ENCODE results near the gene MACIR. TPM values are rescaled to one million over a fixed set of nuclear protein-coding genes. Genes with fewer than 3 reads are reported as not detected.

Gene MACIR
- total RNA-seq, 2 experiments from 2014 or later, result 6.3 to 7.4 TPM

- Mint-ChIP-seq H3K36me3 (ENCODE audit: low read depth) (peaks cover 12% of the 10 kb centered on the region), H3K9me3 (no peaks in the 10 kb centered on the region), H3K4me1 (peaks cover 14% of the 10 kb centered on the region), H3K4me3 (no peak overlapping the region), H3K27ac (no peak overlapping the region), H3K27me3 (no peaks in the 10 kb centered on the region)
- no peak for DNase-seq
- POLR2A ChIA-PET, result no interaction called here
- CTCF ChIA-PET, result interaction anchor here (1.1 kb wide), 1 partner anchor 18 kb away, joined by 3 read pairs; no protein-coding TSS in a partner anchor
Measured at GRCh38 chr5:103275851-103276250, 17.3 kb downstream of the MACIR start.

GRCh38 chr5:103280967-103281366 is 22.4 kb downstream of the MACIR start:
- H3K4me1 Mint-ChIP-seq, result no peaks in the 10 kb centered on the region
- no peaks in the 10 kb centered on the region for H3K9me3 Mint-ChIP-seq
- CTCF ChIA-PET, result no interaction called here
- no peak for DNase-seq
- peaks cover 6% of the 10 kb centered on the region for H3K36me3 Mint-ChIP-seq (ENCODE audit: low read depth)
- H3K27me3 Mint-ChIP-seq, result no peaks in the 10 kb centered on the region
- POLR2A ChIA-PET, result no interaction called here
- H3K27ac Mint-ChIP-seq, result no peak overlapping the region
- H3K4me3 Mint-ChIP-seq, result no peak overlapping the region

- Mint-ChIP-seq H3K27ac (no peak overlapping the region), H3K36me3 (ENCODE audit: low read depth) (no peaks in the 10 kb centered on the region), H3K27me3 (no peaks in the 10 kb centered on the region), H3K4me3 (no peak overlapping the region), H3K9me3 (no peaks in the 10 kb centered on the region), H3K4me1 (no peaks in the 10 kb centered on the region)
- ChIA-PET POLR2A (interaction anchor here (1.0 kb wide), 1 partner anchor 14 kb away, joined by 3 read pairs; no protein-coding TSS in a partner anchor), CTCF (no interaction called here)
- no peak for DNase-seq
Measured at GRCh38 chr5:103283120-103283519, 24.6 kb downstream of the MACIR start.

- H3K27me3 Mint-ChIP-seq, result no peaks in the 10 kb centered on the region
- no peaks in the 10 kb centered on the region for H3K4me1 Mint-ChIP-seq
- CTCF ChIA-PET, result no interaction called here
- no peaks in the 10 kb centered on the region for H3K36me3 Mint-ChIP-seq (ENCODE audit: low read depth)
- H3K9me3 Mint-ChIP-seq, result no peaks in the 10 kb centered on the region
- H3K4me3 Mint-ChIP-seq, result no peak overlapping the region
- POLR2A ChIA-PET, result interaction anchor here (1.0 kb wide), 1 partner anchor 13 kb away, joined by 3 read pairs; no protein-coding TSS in a partner anchor
- no peak for DNase-seq
- H3K27ac Mint-ChIP-seq, result no peak overlapping the region
Measured at GRCh38 chr5:103283869-103284268, 25.3 kb downstream of the MACIR start.

GRCh38 chr5:103286622-103287021 is 28.1 kb downstream of the MACIR start:
- H3K36me3 Mint-ChIP-seq (ENCODE audit: low read depth), result no peaks in the 10 kb centered on the region

GRCh38 chr5:103289024-103289423 is 30.5 kb downstream of the MACIR start:
- H3K27ac Mint-ChIP-seq, result no peak overlapping the region
- H3K4me3 Mint-ChIP-seq, result no peak overlapping the region
- no peaks in the 10 kb centered on the region for H3K9me3 Mint-ChIP-seq
- ChIA-PET POLR2A (interaction anchor here (0.9 kb wide), 1 partner anchor 31 kb away, joined by 3 read pairs; no protein-coding TSS in a partner anchor), CTCF (no interaction called here)
- H3K27me3 Mint-ChIP-seq, result no peaks in the 10 kb centered on the region
- H3K36me3 Mint-ChIP-seq (ENCODE audit: low read depth), result no peaks in the 10 kb centered on the region
- no peak for DNase-seq
- H3K4me1 Mint-ChIP-seq, result no peaks in the 10 kb centered on the region

More at GRCh38 chr5:103286622-103287021, 28.1 kb downstream of the MACIR start:
- Mint-ChIP-seq H3K4me1 (no peaks in the 10 kb centered on the region), H3K27me3 (no peaks in the 10 kb centered on the region), H3K9me3 (no peaks in the 10 kb centered on the region), H3K27ac (no peak overlapping the region), H3K4me3 (no peak overlapping the region)
- DNase-seq, result no peak
- ChIA-PET CTCF (no interaction called here), POLR2A (no interaction called here)

GRCh38 chr5:103290846-103291245 is 32.3 kb downstream of the MACIR start:
- no peaks in the 10 kb centered on the region for H3K9me3 Mint-ChIP-seq
- no peak overlapping the region for H3K27ac Mint-ChIP-seq
- ChIA-PET CTCF (no interaction called here), POLR2A (no interaction called here)
- no peaks in the 10 kb centered on the region for H3K4me1 Mint-ChIP-seq
- no peaks in the 10 kb centered on the region for H3K36me3 Mint-ChIP-seq (ENCODE audit: low read depth)
- no peak overlapping the region for H3K4me3 Mint-ChIP-seq
- DNase-seq, result no peak
- no peaks in the 10 kb centered on the region for H3K27me3 Mint-ChIP-seq

- Mint-ChIP-seq H3K36me3 (ENCODE audit: low read depth) (no peaks in the 10 kb centered on the region), H3K4me3 (no peak overlapping the region), H3K4me1 (no peaks in the 10 kb centered on the region), H3K27ac (no peak overlapping the region), H3K27me3 (no peaks in the 10 kb centered on the region), H3K9me3 (no peaks in the 10 kb centered on the region)
- ChIA-PET CTCF (no interaction called here), POLR2A (no interaction called here)
- no peak for DNase-seq
Measured at GRCh38 chr5:103291606-103292005, 33.0 kb downstream of the MACIR start.

- ChIA-PET POLR2A (no interaction called here), CTCF (no interaction called here)
- Mint-ChIP-seq H3K27me3 (no peaks in the 10 kb centered on the region), H3K9me3 (no peaks in the 10 kb centered on the region), H3K27ac (no peak overlapping the region), H3K4me1 (no peaks in the 10 kb centered on the region), H3K36me3 (ENCODE audit: low read depth) (no peaks in the 10 kb centered on the region), H3K4me3 (no peak overlapping the region)
- no peak for DNase-seq
Measured at GRCh38 chr5:103293099-103293498, 34.5 kb downstream of the MACIR start.

- Mint-ChIP-seq H3K4me3 (no peak overlapping the region), H3K36me3 (ENCODE audit: low read depth) (no peaks in the 10 kb centered on the region), H3K9me3 (no peaks in the 10 kb centered on the region), H3K4me1 (no peaks in the 10 kb centered on the region), H3K27me3 (no peaks in the 10 kb centered on the region), H3K27ac (no peak overlapping the region)
- POLR2A ChIA-PET, result no interaction called here
- DNase-seq, result no peak
- CTCF ChIA-PET, result no interaction called here
Measured at GRCh38 chr5:103293719-103294118, 35.2 kb downstream of the MACIR start.

- Mint-ChIP-seq H3K9me3 (no peaks in the 10 kb centered on the region), H3K27me3 (peaks cover 3% of the 10 kb centered on the region), H3K27ac (no peak overlapping the region), H3K4me1 (no peaks in the 10 kb centered on the region), H3K36me3 (ENCODE audit: low read depth) (no peaks in the 10 kb centered on the region), H3K4me3 (no peak overlapping the region)
- ChIA-PET CTCF (no interaction called here), POLR2A (no interaction called here)
- no peak for DNase-seq
Measured at GRCh38 chr5:103294906-103295305, 36.3 kb downstream of the MACIR start.

GRCh38 chr5:103295424-103295823 is 36.9 kb downstream of the MACIR start:
- no peaks in the 10 kb centered on the region for H3K4me1 Mint-ChIP-seq
- ChIA-PET CTCF (no interaction called here), POLR2A (no interaction called here)
- peaks cover 3% of the 10 kb centered on the region for H3K27me3 Mint-ChIP-seq
- no peak for DNase-seq
- H3K36me3 Mint-ChIP-seq (ENCODE audit: low read depth), result no peaks in the 10 kb centered on the region
- no peak overlapping the region for H3K27ac Mint-ChIP-seq
- no peaks in the 10 kb centered on the region for H3K9me3 Mint-ChIP-seq
- H3K4me3 Mint-ChIP-seq, result no peak overlapping the region

GRCh38 chr5:103295871-103296270 is 37.3 kb downstream of the MACIR start:
- ChIA-PET CTCF (no interaction called here), POLR2A (no interaction called here)
- Mint-ChIP-seq H3K4me1 (no peaks in the 10 kb centered on the region), H3K27me3 (peaks cover 3% of the 10 kb centered on the region), H3K27ac (no peak overlapping the region), H3K36me3 (ENCODE audit: low read depth) (no peaks in the 10 kb centered on the region), H3K9me3 (no peaks in the 10 kb centered on the region), H3K4me3 (no peak overlapping the region)
- no peak for DNase-seq

GRCh38 chr5:103298117-103298516 is 39.6 kb downstream of the MACIR start:
- H3K27ac Mint-ChIP-seq, result no peak overlapping the region
- ChIA-PET POLR2A (no interaction called here), CTCF (no interaction called here)
- no peaks in the 10 kb centered on the region for H3K36me3 Mint-ChIP-seq (ENCODE audit: low read depth)
- peaks cover 7% of the 10 kb centered on the region for H3K27me3 Mint-ChIP-seq
- no peaks in the 10 kb centered on the region for H3K9me3 Mint-ChIP-seq
- H3K4me1 Mint-ChIP-seq, result no peaks in the 10 kb centered on the region
- DNase-seq, result no peak
- H3K4me3 Mint-ChIP-seq, result no peak overlapping the region

Data from activated CD4-positive, alpha-beta memory T cell treated with anti-CD3 and anti-CD28 coated beads, Interleukin-2, amount 10 ng/mL, durations not matched to agents 7 days and 5 days (primary cell).